GM23338 (cell line): ENCODE measurements around the gene WARS2. TPM values are rescaled to one million over a fixed set of nuclear protein-coding genes. Genes with fewer than 3 reads are reported as not detected.

ENCODE experiments used
- ATAC-seq: fragments of 200-7000 bp; cut with Tn5 transposase; 3 replicates; pipeline ENCODE4 v1.9.1; 2020
- DNase-seq: peaks from one replicate; pipeline ENCODE4 v3.0.0-alpha.2; 2015; ENCODE audit warnings: low spot score
- H2AFZ ChIP-seq: fragments of 200-600 bp; sonication (generic); 2 replicates; pipeline ENCODE4 v1.8.0; 2016; ENCODE audit warnings: antibody characterized with exemption, mild to moderate bottlenecking, moderate library complexity
- H3F3A ChIP-seq: fragments of 200-600 bp; sonication (generic); replicated peaks from 2 replicates; pipeline ENCODE4 v1.8.0; 2017; ENCODE audit warnings: antibody characterized with exemption, mixed run types, low read depth
- H3K27ac ChIP-seq: fragments of 200-600 bp; sonication (generic); 2 replicates; pipeline ENCODE4 v1.6.1; 2016; ENCODE audit warnings: low read depth
- H3K27me3 ChIP-seq: fragments of 200-600 bp; sonication (generic); 2 replicates; pipeline ENCODE4 v1.8.0; 2016; ENCODE audit warnings: mild to moderate bottlenecking, mixed run types, moderate library complexity; ENCODE audit not compliant: insufficient read depth
- H3K36me3 ChIP-seq: fragments of 200-600 bp; sonication (generic); 2 replicates; pipeline ENCODE4 v1.8.0; 2016; ENCODE audit warnings: mild to moderate bottlenecking; ENCODE audit not compliant: insufficient read depth
- H3K4me1 ChIP-seq: fragments of 200-600 bp; sonication (generic); 2 replicates; pipeline ENCODE4 v1.8.0; 2016; ENCODE audit warnings: mild to moderate bottlenecking, moderate library complexity; ENCODE audit not compliant: insufficient read depth
- H3K4me2 ChIP-seq: fragments of 200-600 bp; sonication (generic); 2 replicates; pipeline ENCODE4 v1.7.1; 2017; ENCODE audit warnings: mixed run types
- H3K4me3 ChIP-seq: fragments of 200-600 bp; sonication (generic); 2 replicates; pipeline ENCODE4 v1.6.1; 2016; ENCODE audit warnings: mixed run types
- H3K79me2 ChIP-seq: fragments of 200-600 bp; sonication (generic); replicated peaks from 2 replicates; pipeline ENCODE4 v1.8.0; 2017; ENCODE audit warnings: mild to moderate bottlenecking; ENCODE audit not compliant: insufficient read depth
- H3K9me2 ChIP-seq: fragments of 200-600 bp; sonication (generic); 2 replicates; pipeline ENCODE4 v1.8.0; 2017; ENCODE audit not compliant: insufficient read depth
- H4K20me1 ChIP-seq: fragments of 200-600 bp; sonication (generic); replicated peaks from 2 replicates; pipeline ENCODE4 v1.8.0; 2017; ENCODE audit warnings: mild to moderate bottlenecking; ENCODE audit not compliant: insufficient read depth
- H3K27ac Mint-ChIP-seq: 2 replicates; pipeline ENCODE4 v1.8.0; 2020; ENCODE audit warnings: inconsistent platforms, mild to moderate bottlenecking, moderate library complexity, mixed read lengths
- H3K27me3 Mint-ChIP-seq: 3 replicates; pipeline ENCODE4 v1.8.0; 2022; ENCODE audit warnings: low read depth, mild to moderate bottlenecking, moderate library complexity, mixed read lengths, inconsistent platforms; ENCODE audit not compliant: insufficient read depth, poor library complexity
- H3K36me3 Mint-ChIP-seq: 3 replicates; pipeline ENCODE4 v1.8.0; 2021; ENCODE audit warnings: low read depth, mild to moderate bottlenecking, inconsistent platforms, moderate library complexity, mixed read lengths
- H3K4me1 Mint-ChIP-seq: 3 replicates; pipeline ENCODE4 v1.8.0; 2020; ENCODE audit warnings: mild to moderate bottlenecking, inconsistent platforms, mixed read lengths
- H3K4me3 Mint-ChIP-seq: 3 replicates; pipeline ENCODE4 v1.8.0; 2021; ENCODE audit warnings: moderate library complexity, mild to moderate bottlenecking, inconsistent platforms, mixed read lengths
- H3K9me3 Mint-ChIP-seq: 3 replicates; pipeline ENCODE4 v1.8.0; 2020; ENCODE audit warnings: moderate library complexity, mild to moderate bottlenecking, inconsistent platforms, mixed read lengths
- CREB1 ChIP-seq: fragments of 250-450 bp; sonication (Bioruptor Pico); IDR thresholded peaks from 2 replicates; pipeline ENCODE4 v1.5.0; 2020; ENCODE audit warnings: low read depth, mild to moderate bottlenecking, moderate library complexity
- EZH2 ChIP-seq: fragments of 200-600 bp; sonication (generic); IDR thresholded peaks from one replicate; pipeline ENCODE4 v1.8.0; 2017; ENCODE audit warnings: antibody characterized with exemption, mild to moderate bottlenecking, low read depth; ENCODE audit not compliant: unreplicated experiment
- EZH2phosphoT487 ChIP-seq: fragments of 200-600 bp; sonication (generic); IDR thresholded peaks from one replicate; pipeline ENCODE4 v1.8.1; 2018; ENCODE audit warnings: antibody characterized with exemption; ENCODE audit not compliant: unreplicated experiment
- JUNB ChIP-seq: IDR thresholded peaks from one replicate; pipeline ENCODE4 v1.6.1; 2016; ENCODE audit warnings: antibody characterized with exemption; ENCODE audit not compliant: unreplicated experiment
- POLR2AphosphoS5 ChIP-seq: IDR thresholded peaks from 2 replicates; pipeline ENCODE4 v1.6.1; 2016; ENCODE audit warnings: antibody characterized with exemption, low read depth
- STAT1 ChIP-seq: IDR thresholded peaks from one replicate; pipeline ENCODE4 v1.6.1; 2016; ENCODE audit warnings: antibody characterized with exemption; ENCODE audit not compliant: unreplicated experiment
- ZNF114 ChIP-seq: fragments of 250-450 bp; sonication (Bioruptor Pico); IDR thresholded peaks from 2 replicates; pipeline ENCODE4 v1.5.0; 2020; ENCODE audit warnings: mild to moderate bottlenecking, moderate library complexity
- ZNF331 ChIP-seq: fragments of 250-450 bp; sonication (Bioruptor Pico); IDR thresholded peaks from 2 replicates; pipeline ENCODE4 v1.5.0; 2020; ENCODE audit warnings: low read depth, mild to moderate bottlenecking, moderate library complexity
- polyA plus RNA-seq: library from polyadenylated mRNA; unstranded; fragments of >200 nt; fragmentation: Nextera tagmentation; extraction: Ambion mirVana; gene quantifications from 2 replicates; pipeline ENCODE4 v1.2.1, GENCODE V29; 2016
- total RNA-seq: library from RNA; depleted of rRNA; stranded (reverse); fragments of >200 nt; shearing (Covaris generic); gene quantifications from 2 replicates; pipeline ENCODE4 v1.2.3, GENCODE V29; 2014
- TF ChIP-seq, protein P1 (sequence below): IDR thresholded peaks from 2 replicates; pipeline ENCODE4 v1.6.1; 2016; ENCODE audit warnings: antibody characterized with exemption
- TF ChIP-seq, protein P2 (sequence below): fragments of 250-450 bp; sonication (Bioruptor Pico); IDR thresholded peaks from 2 replicates; pipeline ENCODE4 v1.5.0; 2020; ENCODE audit warnings: mild to moderate bottlenecking, moderate library complexity
- TF ChIP-seq, protein P3 (sequence below), 2 experiments: fragments of 200-600 bp in 1 of 2; sonication (generic) in 1 of 2; conservative IDR thresholded peaks; 2 replicates each; pipeline versions ENCODE4 v1.5.1 to v1.6.1; 2016 to 2017; ENCODE audit warnings: antibody characterized with exemption in 2 of 2, low read depth in 2 of 2, mild to moderate bottlenecking in 2 of 2, moderate library complexity in 1 of 2

The WARS2 gene
- total and polyA plus RNA-seq, 2 experiments from 2014 or later: 6.4 to 12.6 TPM

DNA sequence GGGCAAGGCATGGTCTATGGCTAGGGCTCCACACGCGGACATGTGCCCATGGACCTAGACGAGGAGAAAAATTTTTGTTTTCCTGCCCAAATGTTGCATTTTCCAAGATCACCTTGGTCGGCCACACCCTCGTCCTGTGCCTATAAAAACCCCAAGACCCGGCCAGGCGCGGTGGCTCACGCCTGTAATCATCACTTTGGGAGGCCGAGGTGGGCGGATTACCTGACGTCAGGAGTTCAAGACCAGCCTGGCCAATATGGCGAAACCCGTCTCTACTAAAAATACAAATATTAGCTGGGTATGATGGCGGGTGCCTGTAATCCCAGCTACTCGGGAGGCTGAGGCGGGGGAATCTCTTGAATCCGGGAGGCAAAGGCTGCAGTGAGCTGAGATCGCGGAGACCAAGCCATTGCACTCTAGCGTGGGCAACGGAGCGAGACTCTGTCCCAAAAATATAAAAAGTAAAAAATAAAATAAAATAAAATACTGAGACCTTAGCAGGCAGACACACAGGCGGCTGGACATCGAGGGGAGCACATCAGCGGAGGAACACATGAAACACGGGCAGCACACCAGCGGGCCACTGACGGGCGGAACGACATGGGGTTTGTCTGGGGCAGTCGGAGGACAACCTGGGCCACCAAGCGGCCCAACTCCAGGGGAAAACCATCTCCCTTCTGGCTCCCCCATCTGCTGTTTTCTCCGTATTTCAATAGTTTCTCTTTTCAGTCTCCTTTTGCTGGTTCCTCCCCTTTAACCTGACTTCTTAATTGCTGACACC is 91.6 kb downstream of the WARS2 start:
- DNase-seq: no peak
- no peak overlapping the region for H3K4me3 Mint-ChIP-seq
- no peaks in the 10 kb centered on the region for H3K9me2 ChIP-seq
- H3K4me2 ChIP-seq: no peak overlapping the region
- H3K4me3 ChIP-seq: no peak overlapping the region
- no peak overlapping the region for H3K27ac ChIP-seq
- H3K79me2 ChIP-seq: no peaks in the 10 kb centered on the region
- H3K36me3 ChIP-seq: no peaks in the 10 kb centered on the region
- no peaks in the 10 kb centered on the region for H4K20me1 ChIP-seq
- no peak for ATAC-seq
- peaks cover 4% of the 10 kb centered on the region for H3K27me3 Mint-ChIP-seq
- no peak overlapping the region for H3K27ac Mint-ChIP-seq
- H3K36me3 Mint-ChIP-seq: 0 out of 3 replicates have a peak, but pooled peaks cover 3% of the 10 kb centered on the region
- peaks cover 10% of the 10 kb centered on the region for H3K4me1 Mint-ChIP-seq
- H3K27me3 ChIP-seq: no peaks in the 10 kb centered on the region
- peaks cover 8% of the 10 kb centered on the region for H3K4me1 ChIP-seq
- no peaks in the 10 kb centered on the region for H3K9me3 Mint-ChIP-seq
- H3F3A ChIP-seq: no peaks in the 10 kb centered on the region
- TF ChIP-seq JUNB (no peak), CREB1 (CRISPR knock-in tag) (no peak)
- H2AFZ ChIP-seq: no peak overlapping the region

DNA sequence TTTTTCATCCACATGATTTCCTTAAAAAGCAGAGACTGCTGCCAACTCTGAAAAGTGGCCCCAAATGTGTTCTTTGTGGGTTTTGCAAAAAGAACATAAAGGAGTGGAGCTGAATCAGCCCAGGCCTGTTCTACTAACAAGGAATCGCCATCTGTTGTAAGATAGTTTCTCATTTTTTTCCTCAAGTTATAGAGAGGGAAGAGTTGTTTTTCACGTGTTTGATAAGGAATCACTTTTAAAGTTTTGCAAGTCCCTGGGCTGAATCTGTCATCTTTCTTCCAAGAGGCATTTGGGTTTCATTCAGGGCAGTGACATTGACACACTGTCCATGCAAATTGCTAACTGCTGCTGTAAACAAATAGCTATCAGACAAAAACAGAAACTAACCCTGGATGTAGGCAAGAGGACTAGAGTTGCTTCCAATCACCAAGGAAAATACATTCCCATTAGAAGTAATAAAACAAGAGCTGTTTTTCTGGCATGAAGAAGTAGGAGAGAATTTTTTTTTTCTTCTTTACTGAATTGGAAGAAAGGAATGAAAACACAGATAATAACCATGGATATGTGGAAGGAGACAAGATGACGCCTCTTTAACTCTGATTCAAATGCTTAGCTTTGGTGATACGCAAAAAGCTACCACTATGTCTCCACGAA is 93.5 kb downstream of the WARS2 start:
- Mint-ChIP-seq H3K9me3 (no peaks in the 10 kb centered on the region), H3K36me3 (0 out of 3 replicates have a peak, but pooled peaks cover 3% of the 10 kb centered on the region), H3K27ac (0 out of 2 replicates have a peak overlapping the region, but pooled peaks have one; percentile 9), H3K4me1 (peaks cover 27% of the 10 kb centered on the region), H3K4me3 (no peak overlapping the region), H3K27me3 (peaks cover 2% of the 10 kb centered on the region)
- Histone ChIP-seq H3K27ac (no peak overlapping the region), H3K9me2 (no peaks in the 10 kb centered on the region), H4K20me1 (no peaks in the 10 kb centered on the region), H3K79me2 (no peaks in the 10 kb centered on the region), H3K27me3 (no peaks in the 10 kb centered on the region), H2AFZ (no peak overlapping the region), H3K36me3 (no peaks in the 10 kb centered on the region), H3K4me3 (no peak overlapping the region), H3K4me1 (peaks cover 13% of the 10 kb centered on the region), H3F3A (no peaks in the 10 kb centered on the region), H3K4me2 (no peak overlapping the region)
- no peak for ATAC-seq
- no peak for DNase-seq
- TF ChIP-seq, protein P1, sequence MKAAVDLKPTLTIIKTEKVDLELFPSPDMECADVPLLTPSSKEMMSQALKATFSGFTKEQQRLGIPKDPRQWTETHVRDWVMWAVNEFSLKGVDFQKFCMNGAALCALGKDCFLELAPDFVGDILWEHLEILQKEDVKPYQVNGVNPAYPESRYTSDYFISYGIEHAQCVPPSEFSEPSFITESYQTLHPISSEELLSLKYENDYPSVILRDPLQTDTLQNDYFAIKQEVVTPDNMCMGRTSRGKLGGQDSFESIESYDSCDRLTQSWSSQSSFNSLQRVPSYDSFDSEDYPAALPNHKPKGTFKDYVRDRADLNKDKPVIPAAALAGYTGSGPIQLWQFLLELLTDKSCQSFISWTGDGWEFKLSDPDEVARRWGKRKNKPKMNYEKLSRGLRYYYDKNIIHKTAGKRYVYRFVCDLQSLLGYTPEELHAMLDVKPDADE: no peak
- TF ChIP-seq, protein P2, sequence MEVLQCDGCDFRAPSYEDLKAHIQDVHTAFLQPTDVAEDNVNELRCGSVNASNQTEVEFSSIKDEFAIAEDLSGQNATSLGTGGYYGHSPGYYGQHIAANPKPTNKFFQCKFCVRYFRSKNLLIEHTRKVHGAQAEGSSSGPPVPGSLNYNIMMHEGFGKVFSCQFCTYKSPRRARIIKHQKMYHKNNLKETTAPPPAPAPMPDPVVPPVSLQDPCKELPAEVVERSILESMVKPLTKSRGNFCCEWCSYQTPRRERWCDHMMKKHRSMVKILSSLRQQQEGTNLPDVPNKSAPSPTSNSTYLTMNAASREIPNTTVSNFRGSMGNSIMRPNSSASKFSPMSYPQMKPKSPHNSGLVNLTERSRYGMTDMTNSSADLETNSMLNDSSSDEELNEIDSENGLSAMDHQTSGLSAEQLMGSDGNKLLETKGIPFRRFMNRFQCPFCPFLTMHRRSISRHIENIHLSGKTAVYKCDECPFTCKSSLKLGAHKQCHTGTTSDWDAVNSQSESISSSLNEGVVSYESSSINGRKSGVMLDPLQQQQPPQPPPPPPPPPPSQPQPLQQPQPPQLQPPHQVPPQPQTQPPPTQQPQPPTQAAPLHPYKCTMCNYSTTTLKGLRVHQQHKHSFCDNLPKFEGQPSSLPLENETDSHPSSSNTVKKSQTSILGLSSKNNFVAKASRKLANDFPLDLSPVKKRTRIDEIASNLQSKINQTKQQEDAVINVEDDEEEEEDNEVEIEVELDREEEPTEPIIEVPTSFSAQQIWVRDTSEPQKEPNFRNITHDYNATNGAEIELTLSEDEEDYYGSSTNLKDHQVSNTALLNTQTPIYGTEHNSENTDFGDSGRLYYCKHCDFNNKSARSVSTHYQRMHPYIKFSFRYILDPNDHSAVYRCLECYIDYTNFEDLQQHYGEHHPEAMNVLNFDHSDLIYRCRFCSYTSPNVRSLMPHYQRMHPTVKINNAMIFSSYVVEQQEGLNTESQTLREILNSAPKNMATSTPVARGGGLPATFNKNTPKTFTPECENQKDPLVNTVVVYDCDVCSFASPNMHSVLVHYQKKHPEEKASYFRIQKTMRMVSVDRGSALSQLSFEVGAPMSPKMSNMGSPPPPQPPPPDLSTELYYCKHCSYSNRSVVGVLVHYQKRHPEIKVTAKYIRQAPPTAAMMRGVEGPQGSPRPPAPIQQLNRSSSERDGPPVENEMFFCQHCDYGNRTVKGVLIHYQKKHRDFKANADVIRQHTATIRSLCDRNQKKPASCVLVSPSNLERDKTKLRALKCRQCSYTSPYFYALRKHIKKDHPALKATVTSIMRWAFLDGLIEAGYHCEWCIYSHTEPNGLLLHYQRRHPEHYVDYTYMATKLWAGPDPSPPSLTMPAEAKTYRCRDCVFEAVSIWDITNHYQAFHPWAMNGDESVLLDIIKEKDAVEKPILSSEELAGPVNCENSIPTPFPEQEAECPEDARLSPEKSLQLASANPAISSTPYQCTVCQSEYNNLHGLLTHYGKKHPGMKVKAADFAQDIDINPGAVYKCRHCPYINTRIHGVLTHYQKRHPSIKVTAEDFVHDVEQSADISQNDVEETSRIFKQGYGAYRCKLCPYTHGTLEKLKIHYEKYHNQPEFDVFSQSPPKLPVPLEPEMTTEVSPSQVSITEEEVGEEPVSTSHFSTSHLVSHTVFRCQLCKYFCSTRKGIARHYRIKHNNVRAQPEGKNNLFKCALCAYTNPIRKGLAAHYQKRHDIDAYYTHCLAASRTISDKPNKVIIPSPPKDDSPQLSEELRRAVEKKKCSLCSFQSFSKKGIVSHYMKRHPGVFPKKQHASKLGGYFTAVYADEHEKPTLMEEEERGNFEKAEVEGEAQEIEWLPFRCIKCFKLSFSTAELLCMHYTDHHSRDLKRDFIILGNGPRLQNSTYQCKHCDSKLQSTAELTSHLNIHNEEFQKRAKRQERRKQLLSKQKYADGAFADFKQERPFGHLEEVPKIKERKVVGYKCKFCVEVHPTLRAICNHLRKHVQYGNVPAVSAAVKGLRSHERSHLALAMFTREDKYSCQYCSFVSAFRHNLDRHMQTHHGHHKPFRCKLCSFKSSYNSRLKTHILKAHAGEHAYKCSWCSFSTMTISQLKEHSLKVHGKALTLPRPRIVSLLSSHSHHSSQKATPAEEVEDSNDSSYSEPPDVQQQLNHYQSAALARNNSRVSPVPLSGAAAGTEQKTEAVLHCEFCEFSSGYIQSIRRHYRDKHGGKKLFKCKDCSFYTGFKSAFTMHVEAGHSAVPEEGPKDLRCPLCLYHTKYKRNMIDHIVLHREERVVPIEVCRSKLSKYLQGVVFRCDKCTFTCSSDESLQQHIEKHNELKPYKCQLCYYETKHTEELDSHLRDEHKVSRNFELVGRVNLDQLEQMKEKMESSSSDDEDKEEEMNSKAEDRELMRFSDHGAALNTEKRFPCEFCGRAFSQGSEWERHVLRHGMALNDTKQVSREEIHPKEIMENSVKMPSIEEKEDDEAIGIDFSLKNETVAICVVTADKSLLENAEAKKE (CRISPR knock-in tag): no peak
- TF ChIP-seq CREB1 (CRISPR knock-in tag) (no peak), ZNF331 (CRISPR knock-in tag) (no peak), JUNB (no peak), STAT1 (no peak), EZH2phosphoT487 (no peak), POLR2AphosphoS5 (no peak), ZNF114 (CRISPR knock-in tag) (no peak), EZH2 (no peak)
- TF ChIP-seq, protein P3, sequence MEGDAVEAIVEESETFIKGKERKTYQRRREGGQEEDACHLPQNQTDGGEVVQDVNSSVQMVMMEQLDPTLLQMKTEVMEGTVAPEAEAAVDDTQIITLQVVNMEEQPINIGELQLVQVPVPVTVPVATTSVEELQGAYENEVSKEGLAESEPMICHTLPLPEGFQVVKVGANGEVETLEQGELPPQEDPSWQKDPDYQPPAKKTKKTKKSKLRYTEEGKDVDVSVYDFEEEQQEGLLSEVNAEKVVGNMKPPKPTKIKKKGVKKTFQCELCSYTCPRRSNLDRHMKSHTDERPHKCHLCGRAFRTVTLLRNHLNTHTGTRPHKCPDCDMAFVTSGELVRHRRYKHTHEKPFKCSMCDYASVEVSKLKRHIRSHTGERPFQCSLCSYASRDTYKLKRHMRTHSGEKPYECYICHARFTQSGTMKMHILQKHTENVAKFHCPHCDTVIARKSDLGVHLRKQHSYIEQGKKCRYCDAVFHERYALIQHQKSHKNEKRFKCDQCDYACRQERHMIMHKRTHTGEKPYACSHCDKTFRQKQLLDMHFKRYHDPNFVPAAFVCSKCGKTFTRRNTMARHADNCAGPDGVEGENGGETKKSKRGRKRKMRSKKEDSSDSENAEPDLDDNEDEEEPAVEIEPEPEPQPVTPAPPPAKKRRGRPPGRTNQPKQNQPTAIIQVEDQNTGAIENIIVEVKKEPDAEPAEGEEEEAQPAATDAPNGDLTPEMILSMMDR (conservative IDR thresholded peaks at IDR 0.05; ENCODE audit: low read depth in 2 of 2): no peak
